Ishikawa (cell line): Measurements from ENCODE around the gene CD300C.

Experiments used
- CEBPB ChIP-seq: IDR thresholded peaks from 2 replicates; pipeline ENCODE4 v1.6.1; 2012
- EP300 ChIP-seq: IDR thresholded peaks from 2 replicates; pipeline ENCODE4 v1.6.1; 2012; ENCODE audit warnings: borderline replicate concordance
- TCF12 ChIP-seq: IDR thresholded peaks from 2 replicates; pipeline ENCODE4 v1.6.1; 2012; ENCODE audit warnings: low read depth

DNA sequence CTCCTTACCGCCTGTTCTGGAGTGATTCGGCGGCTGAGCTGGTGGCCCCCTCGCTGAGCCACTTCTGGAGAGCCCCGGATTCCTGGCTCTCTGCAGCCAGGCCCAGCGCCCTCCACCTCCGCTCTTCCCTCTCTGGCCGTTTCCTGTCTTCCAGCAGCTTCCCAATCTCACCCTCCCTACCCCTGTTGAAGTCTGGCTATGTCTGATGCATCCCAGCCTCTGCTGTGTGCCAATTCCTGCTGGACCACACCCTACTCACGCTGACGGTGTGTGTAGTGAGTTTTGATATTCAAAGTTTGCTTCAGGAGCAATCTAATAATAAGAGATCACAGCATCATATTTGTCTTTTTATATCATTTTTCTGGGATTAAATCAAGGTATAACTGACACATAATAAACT, 36.7 kb upstream of the CD300C start:
- TF ChIP-seq EP300 (no peak), TCF12 (no peak), CEBPB (no peak)
